Stimulated activated naive CD8-positive, alpha-beta T cell treated with anti-CD3 and anti-CD28 coated beads, Interleukin-15, amount 100 ng/mL, for 72 hours (primary cell): ENCODE measurements around the gene SKI.
"Not testable (repeated sequence)": the region's sequence is repeated elsewhere in the genome, so short reads cannot be mapped to it uniquely, and the experiment has no call there.

Experiments used
- ATAC-seq: fragments of 150-1000 bp; cut with Tn5 transposase; 2 replicates; pipeline ENCODE4 v1.10.0; 2021; ENCODE audit warnings: mild to moderate bottlenecking, moderate library complexity
- DNase-seq, 2 donors: peaks; one replicate each; pipeline ENCODE4 v3.0.0; 2021 to 2022
- H3K27ac Mint-ChIP-seq, 2 donors: one replicate each; pipeline ENCODE4 v1.8.0; 2022; ENCODE audit warnings: mild to moderate bottlenecking in 2 of 2, mixed read lengths in 2 of 2, moderate library complexity in 2 of 2
- H3K27me3 Mint-ChIP-seq: one replicate; pipeline ENCODE4 v1.8.0; 2022; ENCODE audit warnings: mixed read lengths
- H3K4me1 Mint-ChIP-seq: one replicate; pipeline ENCODE4 v1.8.0; 2022; ENCODE audit warnings: mild to moderate bottlenecking, mixed read lengths
- H3K4me3 Mint-ChIP-seq, 2 donors: one replicate each; pipeline ENCODE4 v1.8.0; 2022; ENCODE audit warnings: mild to moderate bottlenecking in 2 of 2, mixed read lengths in 2 of 2, moderate library complexity in 1 of 2
- H3K9me3 Mint-ChIP-seq, 2 donors: one replicate each; pipeline ENCODE4 v1.8.0; 2022; ENCODE audit warnings: mixed read lengths in 2 of 2

SKI gene

GRCh38 chr1:2252423-2252822 is 24.3 kb downstream of the SKI start:
- Mint-ChIP-seq H3K27ac (peak overlapping the region in 1 of 2 donors; percentile 69), H3K4me3 (no peak overlapping the region), H3K4me1 (peaks cover 57% of the 10 kb centered on the region)

GRCh38 chr1:2253036-2253796 is 25.1 kb downstream of the SKI start:
- H3K27ac Mint-ChIP-seq: peak overlapping the region in 1 of 2 donors; percentile 36
- no peaks in the 10 kb centered on the region for H3K9me3 Mint-ChIP-seq
- H3K4me3 Mint-ChIP-seq: no peak overlapping the region
- H3K4me1 Mint-ChIP-seq: peaks cover 49% of the 10 kb centered on the region
- no peaks in the 10 kb centered on the region for H3K27me3 Mint-ChIP-seq
- ATAC-seq: no peak
- no peak for DNase-seq

More at GRCh38 chr1:2252423-2252822, 24.3 kb downstream of the SKI start:
- Mint-ChIP-seq H3K27me3 (no peaks in the 10 kb centered on the region), H3K9me3 (no peaks in the 10 kb centered on the region)
- ATAC-seq (no peak), DNase-seq (no peak)

DNA sequence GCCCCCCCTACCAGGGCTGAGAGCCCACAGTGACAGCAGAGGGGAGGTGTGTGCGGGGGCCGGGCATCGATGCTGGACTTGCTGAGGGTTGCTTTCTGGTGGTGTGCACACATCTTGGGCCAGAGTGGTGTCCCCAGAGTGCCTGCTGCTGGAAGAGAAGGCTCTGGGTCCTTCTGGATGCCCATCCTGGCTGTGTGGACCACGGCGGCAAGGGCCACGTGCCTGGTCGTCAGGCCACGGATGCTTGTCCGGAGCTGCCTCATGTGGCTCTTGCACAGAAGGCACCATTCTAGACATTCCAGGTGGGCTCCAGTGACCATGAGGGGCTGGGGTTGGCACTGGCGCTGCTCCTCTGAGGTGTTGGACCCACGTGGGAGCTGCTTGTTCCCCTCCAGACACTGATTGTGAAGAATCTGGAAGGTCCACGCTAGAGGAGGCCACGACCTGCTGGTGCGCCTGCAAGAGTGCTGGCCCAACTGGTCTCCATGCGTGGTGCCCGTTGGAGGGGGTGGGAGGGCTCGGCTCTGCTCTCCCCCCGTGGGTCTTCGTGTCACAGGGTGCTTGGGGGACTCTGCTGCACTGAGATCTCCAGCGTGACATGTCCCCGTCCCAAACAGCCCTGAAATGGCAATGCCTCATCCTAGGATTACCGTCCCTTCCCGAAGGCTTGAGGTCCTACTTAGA is 25.8 kb downstream of the SKI start:
- no peaks in the 10 kb centered on the region for H3K27me3 Mint-ChIP-seq
- H3K4me1 Mint-ChIP-seq: peaks cover 42% of the 10 kb centered on the region
- peak overlapping the region in 1 of 2 donors; percentile 19 for H3K4me3 Mint-ChIP-seq
- DNase-seq: no peak
- H3K27ac Mint-ChIP-seq: peak overlapping the region in 1 of 2 donors; percentile 90
- no peak for ATAC-seq
- no peaks in the 10 kb centered on the region for H3K9me3 Mint-ChIP-seq

GRCh38 chr1:2255047-2255419 is 26.9 kb downstream of the SKI start:
- Mint-ChIP-seq H3K4me3 (no peak overlapping the region), H3K27ac (no peak overlapping the region), H3K27me3 (no peaks in the 10 kb centered on the region), H3K4me1 (peaks cover 35% of the 10 kb centered on the region), H3K9me3 (no peaks in the 10 kb centered on the region)
- no peak for ATAC-seq
- no peak for DNase-seq

DNA sequence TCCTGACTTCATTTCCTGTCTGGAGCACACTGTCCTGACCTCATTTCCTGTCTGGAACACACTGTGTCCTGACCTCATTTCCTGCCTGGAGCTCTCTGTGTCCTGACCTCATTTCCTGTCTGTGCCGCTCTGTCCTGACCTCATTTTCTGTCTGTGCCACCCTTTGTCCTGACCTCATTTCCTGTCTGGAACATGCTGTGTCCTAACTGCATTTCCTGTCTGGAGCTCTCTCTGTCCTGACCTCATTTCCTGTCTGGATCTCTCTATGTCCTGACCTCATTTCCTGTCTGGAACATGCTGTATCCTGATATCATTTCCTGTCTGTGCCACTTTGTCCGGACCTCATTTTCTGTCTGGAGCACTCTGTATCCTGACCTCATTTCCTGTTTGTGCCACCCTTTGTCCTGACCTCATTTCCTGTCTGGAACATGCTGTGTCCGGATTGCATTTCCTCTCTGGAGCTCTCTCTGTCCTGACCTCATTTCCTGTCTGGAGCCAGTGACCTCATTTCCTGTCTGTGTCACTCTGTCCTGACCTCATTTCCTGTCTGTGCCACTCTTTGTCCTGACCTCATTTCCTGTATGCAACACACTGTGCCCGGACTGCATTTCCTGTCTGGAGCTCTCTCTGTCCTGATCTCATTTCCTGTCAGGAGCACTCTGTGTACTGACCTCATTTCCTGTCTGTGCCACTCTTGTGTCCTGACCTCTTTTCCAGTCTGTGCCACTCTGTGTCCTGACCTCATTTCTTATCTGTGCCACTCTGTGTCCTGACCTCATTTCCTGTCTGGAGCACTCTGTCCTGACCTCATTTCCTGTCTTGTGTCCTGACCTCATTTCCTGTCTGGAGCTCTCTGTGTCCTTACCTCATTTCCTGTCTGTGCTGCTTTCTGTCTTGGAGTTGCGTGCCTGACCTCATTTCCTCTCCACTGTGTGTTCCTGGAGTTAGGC is 27.6 kb downstream of the SKI start:
- H3K4me1 Mint-ChIP-seq: peaks cover 28% of the 10 kb centered on the region
- no peaks in the 10 kb centered on the region for H3K27me3 Mint-ChIP-seq
- H3K9me3 Mint-ChIP-seq: no peaks in the 10 kb centered on the region

GRCh38 chr1:2256435-2257244 is 28.5 kb downstream of the SKI start:
- no peak for DNase-seq
- Mint-ChIP-seq H3K27me3 (no peaks in the 10 kb centered on the region), H3K4me3 (no peak overlapping the region), H3K27ac (peak overlapping the region in 1 of 2 donors; percentile 69), H3K4me1 (peaks cover 19% of the 10 kb centered on the region), H3K9me3 (no peaks in the 10 kb centered on the region)
- ATAC-seq: no peak

More for the DNA sequence above, 27.6 kb downstream of the SKI start:
- DNase-seq: peak; percentile 74 to 90
- Mint-ChIP-seq H3K4me3 (no peak overlapping the region), H3K27ac (no peak overlapping the region)
- ATAC-seq: peak; percentile 85

DNA sequence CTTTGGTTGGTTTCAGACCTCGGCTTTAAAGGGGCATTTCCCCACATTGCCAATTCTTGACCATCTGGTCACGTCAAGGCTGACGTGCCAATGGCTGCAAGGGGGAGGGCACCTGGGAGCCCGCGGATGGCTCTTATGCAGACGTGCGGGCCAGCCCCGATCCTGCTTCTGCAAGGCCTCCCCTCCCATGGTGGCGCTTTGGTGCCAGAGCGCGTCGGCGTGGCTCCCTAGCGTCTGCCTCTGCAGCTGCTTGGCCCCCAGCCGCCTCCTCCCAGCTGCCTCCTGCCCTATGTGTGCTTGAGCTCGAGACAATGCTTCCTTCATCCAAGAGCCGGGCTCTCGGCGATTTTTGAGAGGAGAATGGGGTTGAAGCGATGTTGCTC is 29.1 kb downstream of the SKI start:
- Mint-ChIP-seq H3K4me3 (no peak overlapping the region), H3K27me3 (no peaks in the 10 kb centered on the region), H3K4me1 (peaks cover 13% of the 10 kb centered on the region), H3K27ac (peak overlapping the region in 1 of 2 donors; percentile 69), H3K9me3 (no peaks in the 10 kb centered on the region)
- ATAC-seq (no peak), DNase-seq (no peak)

GRCh38 chr1:2258122-2258681 is 30.1 kb downstream of the SKI start:
- Mint-ChIP-seq H3K4me1 (peaks cover 6% of the 10 kb centered on the region), H3K27me3 (no peaks in the 10 kb centered on the region), H3K4me3 (peak overlapping the region; percentile 59 to 76), H3K27ac (peak overlapping the region; percentile 76 to 79), H3K9me3 (no peaks in the 10 kb centered on the region)
- ATAC-seq: no peak
- DNase-seq: no peak

- peak overlapping the region; percentile 59 to 76 for H3K4me3 Mint-ChIP-seq
- no peaks in the 10 kb centered on the region for H3K4me1 Mint-ChIP-seq
- no peaks in the 10 kb centered on the region for H3K9me3 Mint-ChIP-seq
- DNase-seq (peak; percentile 52 to 72), ATAC-seq (peak; percentile 51)
- peak overlapping the region in 1 of 2 donors; percentile 35 for H3K27ac Mint-ChIP-seq
- no peaks in the 10 kb centered on the region for H3K27me3 Mint-ChIP-seq
Observed at GRCh38 chr1:2258996-2259395, 30.9 kb downstream of the SKI start.

GRCh38 chr1:2259668-2260402 is 31.7 kb downstream of the SKI start:
- DNase-seq (no peak), ATAC-seq (no peak)
- Mint-ChIP-seq H3K27me3 (no peaks in the 10 kb centered on the region), H3K4me1 (peaks cover 6% of the 10 kb centered on the region), H3K4me3 (no peak overlapping the region), H3K9me3 (no peaks in the 10 kb centered on the region), H3K27ac (peak overlapping the region; percentile 31 to 59)

- H3K4me3 Mint-ChIP-seq, H3K27me3 Mint-ChIP-seq, DNase-seq, H3K9me3 Mint-ChIP-seq, ATAC-seq: not testable (repeated sequence)
- H3K4me1 Mint-ChIP-seq: peaks cover 12% of the 10 kb centered on the region
- H3K27ac Mint-ChIP-seq: peak overlapping the region in 1 of 2 donors; percentile 31
Observed at GRCh38 chr1:2260470-2260869, 32.4 kb downstream of the SKI start.

GRCh38 chr1:2260917-2261316 is 32.8 kb downstream of the SKI start:
- Mint-ChIP-seq H3K4me1 (peaks cover 17% of the 10 kb centered on the region), H3K9me3 (no peaks in the 10 kb centered on the region), H3K27me3 (no peaks in the 10 kb centered on the region), H3K4me3 (no peak overlapping the region), H3K27ac (no peak overlapping the region)
- no peak for DNase-seq
- ATAC-seq: no peak

DNA sequence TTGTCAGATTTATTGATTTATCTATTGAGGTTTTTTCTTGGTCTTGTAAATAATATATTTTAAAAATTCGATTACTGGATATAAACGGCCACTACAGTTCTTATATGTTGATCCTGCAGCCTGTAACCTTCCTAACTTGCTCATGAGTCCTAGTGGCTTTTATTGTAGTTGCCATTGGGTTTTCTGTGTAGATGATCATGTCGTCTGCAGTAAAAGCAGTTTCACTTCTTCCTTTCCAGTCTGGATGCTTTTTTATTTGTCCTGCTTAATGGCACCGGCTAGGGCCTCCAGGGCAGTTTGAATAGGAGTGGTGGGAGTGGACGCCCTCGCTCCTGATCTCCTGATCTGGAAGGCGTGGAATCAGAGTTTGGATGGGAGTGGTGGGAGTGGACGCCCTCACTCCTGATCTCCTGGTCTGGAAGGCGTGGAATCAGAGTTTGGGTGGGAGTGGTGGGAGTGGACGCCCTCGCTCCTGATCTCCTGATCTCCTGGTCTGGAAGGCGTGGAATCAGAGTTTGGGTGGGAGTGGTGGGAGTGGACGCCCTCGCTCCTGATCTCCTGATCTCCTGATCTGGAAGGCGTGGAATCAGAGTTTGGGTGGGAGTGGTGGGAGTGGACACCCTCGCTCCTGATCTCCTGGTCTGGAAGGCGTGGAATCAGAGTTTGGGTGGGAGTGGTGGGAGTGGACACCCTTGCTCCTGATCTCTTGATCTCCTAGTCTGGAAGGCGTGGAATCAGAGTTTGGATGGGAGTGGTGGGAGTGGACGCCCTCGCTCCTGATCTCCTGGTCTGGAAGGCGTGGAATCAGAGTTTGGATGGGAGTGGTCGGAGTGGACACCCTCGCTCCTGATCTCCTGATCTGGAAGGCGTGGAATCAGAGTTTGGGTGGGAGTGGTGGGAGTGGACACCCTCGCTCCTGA is 33.6 kb downstream of the SKI start:
- not testable (repeated sequence) for H3K9me3 Mint-ChIP-seq, H3K4me3 Mint-ChIP-seq

More for the DNA sequence above, 33.6 kb downstream of the SKI start:
- DNase-seq, H3K27ac Mint-ChIP-seq, ATAC-seq, H3K27me3 Mint-ChIP-seq: not testable (repeated sequence)
- peaks cover 25% of the 10 kb centered on the region for H3K4me1 Mint-ChIP-seq
